Body of pancreas (tissue), 4 donors: ENCODE data around the gene MLN. TPM values are rescaled to one million over a fixed set of nuclear protein-coding genes. Genes with fewer than 3 reads are reported as not detected.

Experiments
- ATAC-seq: fragments of 150-250 bp; one replicate; pipeline ENCODE4 v1.9.1; 2016
- DNase-seq, 4 donors: peaks; one replicate each; pipeline ENCODE4 v3.0.0-alpha.2; 2019
- H3K27ac ChIP-seq, 4 donors: fragments of 200-600 bp; sonication (generic); 1 replicate in 3 of 4; 2 replicates in 1 of 4; pipeline versions ENCODE4 v1.5.1 to v1.6.1; 2016 to 2019; ENCODE audit warnings: mild to moderate bottlenecking in 1 of 4, mixed read lengths in 1 of 4, moderate library complexity in 1 of 4
- H3K27me3 ChIP-seq, 2 donors: fragments of 200-600 bp; sonication (generic); one replicate each; pipeline ENCODE4 v1.6.0; 2016; ENCODE audit warnings: mild to moderate bottlenecking in 1 of 2
- H3K36me3 ChIP-seq, 2 donors: fragments of 200-600 bp; sonication (generic); replicated peaks in 1 of 2; 2 replicates each; pipeline ENCODE4 v1.5.1; 2016; ENCODE audit warnings: low read depth in 2 of 2; ENCODE audit not compliant: insufficient read depth in 1 of 2
- H3K4me1 ChIP-seq: fragments of 200-600 bp; sonication (generic); one replicate; pipeline ENCODE4 v1.6.0; 2016
- H3K4me3 ChIP-seq, 2 donors: fragments of 200-600 bp; sonication (generic); 1 replicate in 1 of 2; 2 replicates in 1 of 2; pipeline ENCODE4 v1.5.1; 2016 to 2019
- H3K9me3 ChIP-seq, 3 donors: fragments of 200-600 bp; sonication (generic); 1 replicate in 2 of 3; 2 replicates in 1 of 3; pipeline ENCODE4 v1.5.1; 2016
- POLR2A ChIP-seq, 3 donors: fragments of 450-650 bp; IDR thresholded peaks; one replicate each; pipeline ENCODE4 v1.6.1; 2016; ENCODE audit warnings: antibody characterized with exemption in 3 of 3, mild to moderate bottlenecking in 2 of 3
- WGBS, 2 donors: methylation state at CpG; one replicate each; pipeline ENCODE4 v1.1.5; 2017; 5-methylcytosine and 5-hydroxymethylcytosine counted together
- intact Hi-C: fragments of 100-400 bp; cut with DNase I; formaldehyde crosslinking; loops from one replicate; pipeline ENCODE4 v1.15.1; 2023
- total RNA-seq, 2 donors: library from RNA; depleted of rRNA; stranded (reverse); fragments of >200 nt; gene quantifications; one replicate each; pipeline ENCODE4 v1.1.0, GENCODE V29; 2016
- TF ChIP-seq, protein P1 (sequence below), 7 experiments: fragments of 450-650 bp in 4 of 7; fragments of 200-600 bp in 3 of 7; sonication (generic) in 3 of 7; IDR thresholded peaks; one replicate each; pipeline ENCODE4 v1.5.1; 2016 to 2019; ENCODE audit warnings: antibody characterized with exemption in 7 of 7

The MLN gene
- total RNA-seq, 2 donors from 2014 or later: not detected

- TF ChIP-seq, protein P1, sequence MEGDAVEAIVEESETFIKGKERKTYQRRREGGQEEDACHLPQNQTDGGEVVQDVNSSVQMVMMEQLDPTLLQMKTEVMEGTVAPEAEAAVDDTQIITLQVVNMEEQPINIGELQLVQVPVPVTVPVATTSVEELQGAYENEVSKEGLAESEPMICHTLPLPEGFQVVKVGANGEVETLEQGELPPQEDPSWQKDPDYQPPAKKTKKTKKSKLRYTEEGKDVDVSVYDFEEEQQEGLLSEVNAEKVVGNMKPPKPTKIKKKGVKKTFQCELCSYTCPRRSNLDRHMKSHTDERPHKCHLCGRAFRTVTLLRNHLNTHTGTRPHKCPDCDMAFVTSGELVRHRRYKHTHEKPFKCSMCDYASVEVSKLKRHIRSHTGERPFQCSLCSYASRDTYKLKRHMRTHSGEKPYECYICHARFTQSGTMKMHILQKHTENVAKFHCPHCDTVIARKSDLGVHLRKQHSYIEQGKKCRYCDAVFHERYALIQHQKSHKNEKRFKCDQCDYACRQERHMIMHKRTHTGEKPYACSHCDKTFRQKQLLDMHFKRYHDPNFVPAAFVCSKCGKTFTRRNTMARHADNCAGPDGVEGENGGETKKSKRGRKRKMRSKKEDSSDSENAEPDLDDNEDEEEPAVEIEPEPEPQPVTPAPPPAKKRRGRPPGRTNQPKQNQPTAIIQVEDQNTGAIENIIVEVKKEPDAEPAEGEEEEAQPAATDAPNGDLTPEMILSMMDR (IDR thresholded peaks at IDR 0.05): no peak
- no peak for TF ChIP-seq POLR2A (IDR thresholded peaks at IDR 0.05)
- DNase-seq (no peak), ATAC-seq (no peak)
- no peak overlapping the region for H3K4me3 ChIP-seq
- H3K27ac ChIP-seq: no peak overlapping the region
- peaks cover 13% of the 10 kb centered on the region for H3K4me1 ChIP-seq
- no peaks in the 10 kb centered on the region for H3K9me3 ChIP-seq
- H3K36me3 ChIP-seq: no peaks in the 10 kb centered on the region
- H3K27me3 ChIP-seq: no peaks in the 10 kb centered on the region
- intact Hi-C loops: no loop called here
- WGBS, 2 donors: 79 to 80% methylated on average over 5 of the region's 5 CpGs
Measured at GRCh38 chr6:33747823-33748222, 56.0 kb downstream of the MLN start.

DNA sequence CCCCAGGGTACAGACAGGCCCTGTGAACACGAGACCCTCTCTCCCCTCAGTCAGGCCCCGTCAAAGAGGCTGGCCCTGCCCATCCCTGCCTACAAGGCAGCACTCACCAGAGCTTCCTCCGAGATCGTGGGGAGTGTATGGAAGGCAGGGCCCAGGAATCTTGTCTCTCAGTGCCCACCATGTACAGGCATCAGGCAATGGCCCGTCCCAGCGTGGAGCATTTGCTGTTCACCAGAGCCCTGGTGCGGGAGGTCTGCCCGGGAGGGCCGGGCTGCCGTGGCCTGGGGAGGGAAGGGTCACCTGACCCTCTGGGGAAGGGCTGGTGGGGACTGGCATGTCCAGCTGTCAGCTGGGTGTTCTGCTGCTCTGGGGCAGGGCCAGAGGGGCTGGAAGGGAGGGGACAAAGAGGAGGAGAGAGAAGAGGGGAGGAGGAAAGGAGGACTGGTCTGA is 57.1 kb downstream of the MLN start, which contains the start of gene IP6K3:
TSS of gene IP6K3 (minus strand) at position 255 of the 450 bp plus-strand sequence. CDS start 11,429 bp downstream, outside the sequence.
- Histone ChIP-seq H3K4me1 (peaks cover 13% of the 10 kb centered on the region), H3K27ac (no peak within 1 kb of the TSS), H3K36me3 (no peaks in the 10 kb centered on the region), H3K27me3 (no peaks in the 10 kb centered on the region), H3K9me3 (no peaks in the 10 kb centered on the region), H3K4me3 (no peak within 1 kb of the TSS)
- TF ChIP-seq POLR2A (IDR thresholded peaks at IDR 0.05): peak in 1 of 3 donors; percentile 10
- TF ChIP-seq, protein P1 (IDR thresholded peaks at IDR 0.05): no peak
- no peak for DNase-seq
- 20 to 64% methylated on average over 2 to 8 of the region's 10 CpGs for WGBS, 2 donors
- intact Hi-C loops: no loop called here
- ATAC-seq: no peak

DNA sequence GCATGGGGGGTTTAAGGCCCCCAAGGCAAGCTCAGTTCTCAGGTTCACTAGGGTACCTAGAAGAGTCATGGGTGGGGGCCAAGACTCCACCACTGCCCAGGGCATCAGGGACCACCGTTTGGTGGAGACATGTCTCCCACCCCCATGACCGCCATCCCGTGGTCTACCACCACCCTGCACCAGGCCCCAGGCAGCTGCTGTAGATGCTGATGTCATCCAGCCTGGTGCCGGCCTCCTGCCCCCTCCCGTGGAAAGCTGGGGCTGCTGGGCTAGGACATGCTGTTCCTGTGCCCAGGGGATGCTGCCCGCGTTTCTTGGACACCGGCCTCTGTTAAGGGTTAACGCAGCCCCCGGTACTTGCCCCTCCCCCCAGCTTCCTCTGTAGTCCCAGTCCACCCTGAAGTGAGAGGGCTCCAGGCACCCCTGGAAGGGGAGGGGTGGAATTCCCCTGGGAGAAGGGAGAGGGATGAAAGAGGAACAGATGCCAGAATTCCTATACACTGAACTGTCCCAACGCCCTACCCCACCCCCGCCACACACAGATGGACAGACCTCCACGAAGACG is 57.7 kb downstream of the MLN start:
- Histone ChIP-seq H3K27me3 (no peaks in the 10 kb centered on the region), H3K9me3 (no peaks in the 10 kb centered on the region), H3K36me3 (no peaks in the 10 kb centered on the region), H3K27ac (no peak overlapping the region), H3K4me3 (no peak overlapping the region), H3K4me1 (peaks cover 14% of the 10 kb centered on the region)
- intact Hi-C loops: no loop called here
- TF ChIP-seq, protein P1 (IDR thresholded peaks at IDR 0.05): no peak
- no peak for TF ChIP-seq POLR2A (IDR thresholded peaks at IDR 0.05)
- no peak for ATAC-seq
- DNase-seq: peak in 2 of 4 donors; percentile 25 to 32
- whole genome bisulfite sequencing, 2 donors: 40 to 58% methylated on average over 4 to 14 of the region's 14 CpGs

GRCh38 chr6:33745548-33745947 is 58.3 kb downstream of the MLN start:
- peaks cover 20% of the 10 kb centered on the region for H3K4me1 ChIP-seq
- WGBS, 2 donors: 75% methylated on average over 7 of the region's 7 CpGs
- no peak for DNase-seq
- H3K4me3 ChIP-seq: no peak overlapping the region
- H3K27me3 ChIP-seq: no peaks in the 10 kb centered on the region
- intact Hi-C loops: no loop called here
- no peak for TF ChIP-seq POLR2A (IDR thresholded peaks at IDR 0.05)
- TF ChIP-seq, protein P1 (IDR thresholded peaks at IDR 0.05): no peak
- H3K9me3 ChIP-seq: no peaks in the 10 kb centered on the region
- ATAC-seq: no peak
- H3K36me3 ChIP-seq: no peaks in the 10 kb centered on the region
- H3K27ac ChIP-seq: no peak overlapping the region
